ENCODE data around the gene NCOA4.

Gene NCOA4

DNA sequence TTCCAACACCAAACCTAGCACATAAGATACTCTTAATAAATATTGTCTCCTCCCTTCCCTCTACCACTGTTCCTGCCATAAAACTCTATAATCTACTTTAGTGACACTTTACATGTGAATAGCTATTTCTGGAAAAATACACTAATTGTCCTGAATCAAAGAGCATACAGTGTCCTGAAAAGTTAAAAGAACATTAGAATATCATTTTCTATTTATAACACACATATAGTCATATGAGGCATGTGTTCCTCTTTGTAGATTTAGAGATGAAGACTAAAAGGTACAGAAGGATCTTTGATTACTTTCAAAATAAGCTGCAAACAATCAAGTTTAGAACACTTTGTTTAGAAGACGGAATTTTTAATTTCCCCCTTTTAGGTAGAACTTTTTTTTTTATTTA, 13.6 kb downstream of the NCOA4 start:
- H3K9me3 ChIP-seq, result no peaks in the 10 kb centered on the region
- no peaks in the 10 kb centered on the region for H3K27me3 ChIP-seq
- no peak overlapping the region for H3K4me3 ChIP-seq (ENCODE audit: low read depth in 1 of 2, low read length in 1 of 2)
- peaks cover 58 to 63% of the 10 kb centered on the region in 2 experiments for H3K4me1 ChIP-seq (ENCODE audit: control insufficient read depth in 1 of 2, insufficient read depth in 1 of 2, low read depth in 1 of 2, low read length in 1 of 2)
- peaks cover 51% of the 10 kb centered on the region for H3K36me3 ChIP-seq
- peak overlapping the region; percentile 94 for H3K27ac ChIP-seq
- TF ChIP-seq, protein P1, sequence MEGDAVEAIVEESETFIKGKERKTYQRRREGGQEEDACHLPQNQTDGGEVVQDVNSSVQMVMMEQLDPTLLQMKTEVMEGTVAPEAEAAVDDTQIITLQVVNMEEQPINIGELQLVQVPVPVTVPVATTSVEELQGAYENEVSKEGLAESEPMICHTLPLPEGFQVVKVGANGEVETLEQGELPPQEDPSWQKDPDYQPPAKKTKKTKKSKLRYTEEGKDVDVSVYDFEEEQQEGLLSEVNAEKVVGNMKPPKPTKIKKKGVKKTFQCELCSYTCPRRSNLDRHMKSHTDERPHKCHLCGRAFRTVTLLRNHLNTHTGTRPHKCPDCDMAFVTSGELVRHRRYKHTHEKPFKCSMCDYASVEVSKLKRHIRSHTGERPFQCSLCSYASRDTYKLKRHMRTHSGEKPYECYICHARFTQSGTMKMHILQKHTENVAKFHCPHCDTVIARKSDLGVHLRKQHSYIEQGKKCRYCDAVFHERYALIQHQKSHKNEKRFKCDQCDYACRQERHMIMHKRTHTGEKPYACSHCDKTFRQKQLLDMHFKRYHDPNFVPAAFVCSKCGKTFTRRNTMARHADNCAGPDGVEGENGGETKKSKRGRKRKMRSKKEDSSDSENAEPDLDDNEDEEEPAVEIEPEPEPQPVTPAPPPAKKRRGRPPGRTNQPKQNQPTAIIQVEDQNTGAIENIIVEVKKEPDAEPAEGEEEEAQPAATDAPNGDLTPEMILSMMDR (IDR thresholded peaks at IDR 0.05), result no peak

DNA sequence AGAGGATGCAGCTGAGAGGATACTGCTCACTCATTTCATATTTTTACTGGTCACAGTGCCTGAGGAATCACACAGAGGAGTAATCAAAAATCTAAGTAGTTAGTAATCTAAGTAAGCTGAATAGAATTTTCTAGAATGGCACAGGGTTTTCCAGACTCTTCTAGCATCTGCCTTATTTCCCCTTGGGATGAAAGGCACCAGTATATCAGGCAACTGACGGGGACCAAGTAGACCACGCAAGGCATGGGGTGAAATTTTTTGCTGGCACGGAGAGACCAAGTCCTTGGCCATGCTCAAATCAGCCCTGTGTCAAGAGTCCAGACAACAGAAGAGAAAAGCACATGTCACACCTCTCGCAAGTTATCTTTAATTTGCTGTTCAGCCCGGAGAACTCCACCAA, 14.2 kb downstream of the NCOA4 start:
- peak overlapping the region; percentile 94 for H3K27ac ChIP-seq

DNA sequence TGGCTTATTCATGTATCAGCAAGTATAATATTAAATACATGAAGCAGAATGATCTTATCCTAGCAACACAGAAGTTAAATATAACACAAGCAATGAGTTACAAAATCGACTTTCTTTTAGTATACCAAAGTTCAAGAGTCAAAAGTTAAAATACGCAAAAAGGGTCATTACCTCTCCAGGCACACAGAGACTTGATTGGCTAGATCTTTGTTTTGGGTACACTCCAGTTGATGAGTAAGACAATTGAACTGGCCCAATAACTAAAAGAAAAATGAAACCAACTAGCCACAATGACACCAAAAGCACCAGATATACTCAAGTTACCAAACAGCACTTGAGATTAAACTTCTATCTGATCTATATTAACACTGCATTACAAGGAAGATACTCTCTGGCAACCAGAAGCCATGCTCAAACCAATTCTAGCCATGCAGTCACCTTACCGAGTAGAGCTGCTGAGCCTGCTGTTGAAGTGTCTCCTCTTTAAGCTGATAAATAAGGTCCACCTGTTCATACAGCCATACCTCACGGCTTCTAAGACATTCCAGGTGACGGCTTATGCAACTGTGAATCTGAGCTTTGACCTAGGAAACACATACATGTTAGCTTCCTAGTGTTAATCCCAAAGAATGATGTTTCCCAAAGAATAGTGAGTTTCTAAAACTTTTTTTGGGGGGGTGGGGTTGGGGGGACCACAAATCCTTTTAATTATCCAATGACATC, 15.6 kb downstream of the NCOA4 start:
- H3K27ac ChIP-seq, result peak overlapping the region; percentile 41
- peaks cover 48 to 54% of the 10 kb centered on the region in 2 experiments for H3K4me1 ChIP-seq (ENCODE audit: control insufficient read depth in 1 of 2, insufficient read depth in 1 of 2, low read depth in 1 of 2, low read length in 1 of 2)
- peaks cover 70% of the 10 kb centered on the region for H3K36me3 ChIP-seq
- no peaks in the 10 kb centered on the region for H3K9me3 ChIP-seq
- no peaks in the 10 kb centered on the region for H3K27me3 ChIP-seq
- H3K4me3 ChIP-seq (ENCODE audit: low read depth in 1 of 2, low read length in 1 of 2), result no peak overlapping the region
- TF ChIP-seq, protein P1 (IDR thresholded peaks at IDR 0.05), result no peak

More for the DNA sequence above, 14.2 kb downstream of the NCOA4 start:
- no peak overlapping the region for H3K4me3 ChIP-seq (ENCODE audit: low read depth in 1 of 2, low read length in 1 of 2)
- TF ChIP-seq, protein P1 (IDR thresholded peaks at IDR 0.05), result no peak
- no peaks in the 10 kb centered on the region for H3K9me3 ChIP-seq
- H3K27me3 ChIP-seq, result no peaks in the 10 kb centered on the region
- H3K36me3 ChIP-seq, result peaks cover 57% of the 10 kb centered on the region
- peaks cover 52 to 58% of the 10 kb centered on the region in 2 experiments for H3K4me1 ChIP-seq (ENCODE audit: control insufficient read depth in 1 of 2, insufficient read depth in 1 of 2, low read depth in 1 of 2, low read length in 1 of 2)

DNA sequence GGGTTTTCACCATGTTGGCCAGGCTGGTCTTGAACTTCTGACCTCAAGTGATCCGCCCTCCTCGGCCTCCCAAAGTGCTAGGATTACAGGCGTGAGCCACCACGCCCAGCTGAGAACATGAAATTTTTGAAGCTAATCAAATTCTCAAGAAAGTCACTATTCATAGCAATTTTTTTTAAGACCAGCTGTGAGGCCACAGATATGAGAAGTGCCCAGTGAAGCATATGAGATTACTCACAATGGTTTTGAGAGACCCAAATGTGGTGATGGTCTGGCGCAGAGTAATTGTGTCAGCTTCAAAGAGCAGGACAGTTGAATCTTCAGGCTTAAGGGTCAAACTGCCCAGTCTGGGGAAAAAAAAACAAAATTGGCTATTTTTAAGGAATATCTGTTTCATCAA, 16.2 kb downstream of the NCOA4 start:
- Histone ChIP-seq H3K27me3 (no peaks in the 10 kb centered on the region), H3K36me3 (peaks cover 77% of the 10 kb centered on the region), H3K4me1 (ENCODE audit: control insufficient read depth in 1 of 2, insufficient read depth in 1 of 2, low read depth in 1 of 2, low read length in 1 of 2) (peaks cover 48 to 54% of the 10 kb centered on the region in 2 experiments), H3K9me3 (no peaks in the 10 kb centered on the region), H3K27ac (peak overlapping the region; percentile 7), H3K4me3 (ENCODE audit: low read depth in 1 of 2, low read length in 1 of 2) (no peak overlapping the region)
- TF ChIP-seq, protein P1 (IDR thresholded peaks at IDR 0.05), result no peak

DNA sequence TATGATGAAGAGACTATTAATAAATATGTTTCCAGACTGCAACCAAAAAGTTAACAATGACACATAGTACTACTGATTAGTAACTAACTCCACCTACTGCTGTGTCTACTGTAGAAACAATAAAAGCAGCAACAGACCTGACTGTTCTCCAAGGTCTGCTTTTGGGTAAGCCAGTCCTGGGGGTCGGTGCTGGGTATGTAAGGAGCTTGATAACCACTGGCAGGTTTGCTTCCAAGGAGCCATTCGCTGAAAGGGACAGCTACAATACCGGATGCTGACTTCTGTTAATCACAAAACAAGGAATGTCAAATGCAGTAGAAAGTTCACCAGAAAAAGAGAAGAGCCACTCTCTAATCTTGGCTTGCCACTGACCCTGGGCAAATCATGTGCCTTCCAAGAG, 17.7 kb downstream of the NCOA4 start:
- Histone ChIP-seq H3K27ac (peak overlapping the region; percentile 44), H3K4me3 (ENCODE audit: low read depth in 1 of 2, low read length in 1 of 2) (no peak overlapping the region), H3K36me3 (peaks cover 91% of the 10 kb centered on the region), H3K9me3 (no peaks in the 10 kb centered on the region), H3K4me1 (ENCODE audit: control insufficient read depth in 1 of 2, insufficient read depth in 1 of 2, low read depth in 1 of 2, low read length in 1 of 2) (peaks cover 48 to 54% of the 10 kb centered on the region in 2 experiments), H3K27me3 (no peaks in the 10 kb centered on the region)
- TF ChIP-seq, protein P1 (IDR thresholded peaks at IDR 0.05), result no peak
